HG02798 (cell line): ENCODE measurements around the gene RANBP3L.
"Not testable (repeated sequence)": the region's sequence is repeated elsewhere in the genome, so short reads cannot be mapped to it uniquely, and the experiment has no call there.

ENCODE experiments used
- ATAC-seq: cut with Tn5 transposase; IDR thresholded peaks from one replicate; pipeline ENCODE4 v1.9.1; 2021; ENCODE audit warnings: mild to moderate bottlenecking; ENCODE audit not compliant: unreplicated experiment, poor library complexity

RANBP3L gene

GRCh38 chr5:36301858-36302603 lies at the start of gene RANBP3L:
RANBP3L (minus strand) TSS chr5:36301902; CDS start chr5:36301416, 486 bp downstream.
- peak; percentile 80 for ATAC-seq

GRCh38 chr5:36346896-36347690 lies 45.4 kb upstream of the RANBP3L start:
- ATAC-seq: no peak

- no peak for ATAC-seq
Measured at GRCh38 chr5:36344899-36345298, 43.2 kb upstream of the RANBP3L start.

- ATAC-seq: not testable (repeated sequence)
Measured at GRCh38 chr5:36341720-36342119, 40.0 kb upstream of the RANBP3L start.

GRCh38 chr5:36337597-36337996 lies 35.9 kb upstream of the RANBP3L start:
- ATAC-seq: no peak

GRCh38 chr5:36334315-36334714 lies 32.6 kb upstream of the RANBP3L start:
- ATAC-seq: no peak

- ATAC-seq: not testable (repeated sequence)
Measured at GRCh38 chr5:36332720-36333119, 31.0 kb upstream of the RANBP3L start.

- no peak for ATAC-seq
Measured at GRCh38 chr5:36325196-36325595, 23.5 kb upstream of the RANBP3L start.

- ATAC-seq: no peak
Measured at GRCh38 chr5:36323926-36324781, 22.5 kb upstream of the RANBP3L start.

GRCh38 chr5:36312953-36313672 lies 11.4 kb upstream of the RANBP3L start:
- ATAC-seq: no peak

- ATAC-seq: no peak
Measured at GRCh38 chr5:36311956-36312355, 10.3 kb upstream of the RANBP3L start.

GRCh38 chr5:36310138-36310537 lies 8.4 kb upstream of the RANBP3L start:
- no peak for ATAC-seq

- peak; percentile 62 for ATAC-seq
Measured at GRCh38 chr5:36305571-36306326, 4.0 kb upstream of the RANBP3L start.

- ATAC-seq: no peak
Measured at GRCh38 chr5:36304095-36304805, 2.5 kb upstream of the RANBP3L start.

GRCh38 chr5:36300927-36301540 lies 668 bp downstream of the RANBP3L start:
- ATAC-seq: no peak

GRCh38 chr5:36300191-36300926 lies 1.3 kb downstream of the RANBP3L start:
- no peak for ATAC-seq

GRCh38 chr5:36298552-36298951 lies 3.1 kb downstream of the RANBP3L start:
- ATAC-seq: no peak

- no peak for ATAC-seq
Measured at GRCh38 chr5:36297653-36298052, 4.0 kb downstream of the RANBP3L start.
